ENCODE measurements around the gene LRRC41. TPM values are rescaled to one million over a fixed set of nuclear protein-coding genes. Genes with fewer than 3 reads are reported as not detected.
"Not testable (repeated sequence)": the region's sequence is repeated elsewhere in the genome, so short reads cannot be mapped to it uniquely, and the experiment has no call there.

LRRC41 gene
- total and polyA plus RNA-seq, 7 experiments from 2014 or later = 34.4 to 63.4 (median 40.4) TPM

DNA sequence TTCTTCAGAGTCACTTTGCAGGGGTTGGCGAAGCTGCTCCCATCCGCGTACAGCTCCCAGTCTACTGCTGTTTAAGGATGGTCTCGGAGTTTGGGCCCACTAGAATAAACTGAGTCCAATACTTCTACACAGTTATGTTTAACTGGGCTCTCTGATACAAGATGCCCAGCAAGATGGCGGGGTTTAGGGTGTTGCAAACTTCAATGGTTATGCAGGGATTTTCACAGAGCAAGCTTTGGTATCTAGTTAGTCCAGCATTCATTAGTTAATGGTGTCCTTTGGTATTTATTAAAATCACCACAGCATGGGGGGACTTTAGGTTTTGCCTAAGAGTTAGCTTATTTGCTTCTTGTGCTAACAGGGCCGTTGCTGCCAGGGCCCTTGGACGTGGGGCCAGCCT is 24.8 kb upstream of the LRRC41 start:
- DNase-seq; H3K36me3 Mint-ChIP-seq; ATAC-seq; H3K36me3 ChIP-seq (ENCODE audit: control insufficient read depth in 2 of 3, insufficient read depth in 3 of 3, low read length in 3 of 3); H3K4me3 Mint-ChIP-seq; H3K27me3 ChIP-seq (ENCODE audit: control insufficient read depth in 2 of 2, insufficient read depth in 2 of 2, low read length in 2 of 2); H3K27ac ChIP-seq (ENCODE audit: low read depth, low read length); H3K4me3 ChIP-seq (ENCODE audit: low read length); H3K4me1 Mint-ChIP-seq; intact Hi-C loops (cut with micrococcal nuclease); H3K27me3 Mint-ChIP-seq; H3K9me3 Mint-ChIP-seq; H3K9me3 ChIP-seq (ENCODE audit: control insufficient read depth in 2 of 3, low read length in 3 of 3); H3K27ac Mint-ChIP-seq; POLR2A ChIA-PET; H3K4me1 ChIP-seq (ENCODE audit: control insufficient read depth in 2 of 2, insufficient read depth in 2 of 2, low read length in 2 of 2): not testable (repeated sequence)
- CTCF ChIA-PET = interaction anchor here (1.5 kb wide), 1 partner anchor 20 kb away, joined by 5 read pairs; no protein-coding TSS in a partner anchor

DNA sequence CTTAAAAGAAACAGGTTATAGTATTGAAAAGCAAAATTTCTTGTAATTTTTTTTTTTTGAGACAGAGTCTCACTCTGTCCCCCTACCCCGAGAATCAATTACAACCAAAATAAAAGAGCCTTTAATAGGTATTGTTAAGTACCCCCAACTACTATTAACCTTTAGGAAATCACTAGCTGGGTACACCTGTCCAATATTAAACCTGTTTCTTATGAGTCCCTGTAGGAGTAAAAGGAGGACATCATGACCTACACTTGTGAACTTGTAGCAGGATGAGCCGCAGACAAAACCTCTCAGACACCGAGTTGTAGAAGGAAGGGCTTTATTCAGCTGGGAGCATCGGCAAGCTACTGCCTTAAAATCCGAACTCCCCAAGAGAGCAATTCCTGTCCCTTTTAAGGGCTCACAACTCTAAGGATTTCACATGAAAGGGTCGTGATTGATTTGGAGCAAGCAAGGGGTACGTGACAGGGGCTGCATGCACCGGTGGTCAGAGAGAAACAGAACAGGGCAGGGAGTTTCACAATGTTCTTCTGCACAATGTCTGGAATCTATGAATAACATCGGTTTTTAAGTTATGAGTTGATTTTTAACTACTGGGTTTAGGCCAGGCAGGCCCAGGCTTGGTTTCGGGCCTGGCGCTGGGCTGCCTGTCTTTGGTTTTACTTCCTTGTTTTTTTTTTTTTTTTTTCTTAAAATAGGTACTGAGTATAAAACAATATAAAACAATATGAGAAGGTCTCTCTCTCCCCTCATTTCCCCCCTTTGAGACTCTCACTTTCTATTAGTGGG is 22.1 kb upstream of the LRRC41 start:
- intact Hi-C loops (cut with micrococcal nuclease); H3K27me3 Mint-ChIP-seq; H3K27ac Mint-ChIP-seq; DNase-seq; H3K9me3 Mint-ChIP-seq; H3K36me3 Mint-ChIP-seq; H3K4me1 Mint-ChIP-seq; H3K27me3 ChIP-seq (ENCODE audit: control insufficient read depth in 2 of 2, insufficient read depth in 2 of 2, low read length in 2 of 2); H3K4me3 ChIP-seq (ENCODE audit: low read length); ATAC-seq; H3K4me1 ChIP-seq (ENCODE audit: control insufficient read depth in 2 of 2, insufficient read depth in 2 of 2, low read length in 2 of 2); POLR2A ChIA-PET; H3K9me3 ChIP-seq (ENCODE audit: control insufficient read depth in 2 of 3, low read length in 3 of 3); H3K4me3 Mint-ChIP-seq; H3K36me3 ChIP-seq (ENCODE audit: control insufficient read depth in 2 of 3, insufficient read depth in 3 of 3, low read length in 3 of 3); CTCF ChIA-PET; H3K27ac ChIP-seq (ENCODE audit: low read depth, low read length): not testable (repeated sequence)

DNA sequence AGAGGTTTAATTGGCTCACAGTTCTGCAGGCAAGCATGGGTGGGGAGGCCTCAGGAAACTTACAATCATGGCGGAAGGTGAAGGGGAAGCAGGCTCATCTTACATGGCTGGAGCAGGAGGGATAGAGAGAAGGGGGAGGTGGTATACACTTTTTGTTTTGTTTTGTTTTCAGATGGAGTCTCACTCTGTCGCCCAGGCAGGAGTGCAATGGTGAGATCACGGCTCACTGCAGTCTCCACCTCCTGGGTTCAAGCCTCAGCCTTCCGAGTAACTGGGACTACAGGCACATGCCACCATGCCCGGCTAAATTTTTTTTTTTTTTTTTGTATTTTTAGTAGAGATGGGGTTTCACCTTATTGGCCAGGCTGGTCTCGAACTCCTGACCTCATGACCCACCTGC is 18.8 kb upstream of the LRRC41 start:
- CTCF ChIA-PET; H3K27me3 Mint-ChIP-seq; H3K27me3 ChIP-seq (ENCODE audit: control insufficient read depth in 2 of 2, insufficient read depth in 2 of 2, low read length in 2 of 2); H3K27ac ChIP-seq (ENCODE audit: low read depth, low read length); H3K4me3 ChIP-seq (ENCODE audit: low read length); H3K36me3 Mint-ChIP-seq; H3K9me3 ChIP-seq (ENCODE audit: control insufficient read depth in 2 of 3, low read length in 3 of 3); DNase-seq; H3K4me3 Mint-ChIP-seq; intact Hi-C loops (cut with micrococcal nuclease); H3K4me1 ChIP-seq (ENCODE audit: control insufficient read depth in 2 of 2, insufficient read depth in 2 of 2, low read length in 2 of 2); H3K36me3 ChIP-seq (ENCODE audit: control insufficient read depth in 2 of 3, insufficient read depth in 3 of 3, low read length in 3 of 3); H3K27ac Mint-ChIP-seq; H3K9me3 Mint-ChIP-seq; H3K4me1 Mint-ChIP-seq; ATAC-seq; POLR2A ChIA-PET: not testable (repeated sequence)

DNA sequence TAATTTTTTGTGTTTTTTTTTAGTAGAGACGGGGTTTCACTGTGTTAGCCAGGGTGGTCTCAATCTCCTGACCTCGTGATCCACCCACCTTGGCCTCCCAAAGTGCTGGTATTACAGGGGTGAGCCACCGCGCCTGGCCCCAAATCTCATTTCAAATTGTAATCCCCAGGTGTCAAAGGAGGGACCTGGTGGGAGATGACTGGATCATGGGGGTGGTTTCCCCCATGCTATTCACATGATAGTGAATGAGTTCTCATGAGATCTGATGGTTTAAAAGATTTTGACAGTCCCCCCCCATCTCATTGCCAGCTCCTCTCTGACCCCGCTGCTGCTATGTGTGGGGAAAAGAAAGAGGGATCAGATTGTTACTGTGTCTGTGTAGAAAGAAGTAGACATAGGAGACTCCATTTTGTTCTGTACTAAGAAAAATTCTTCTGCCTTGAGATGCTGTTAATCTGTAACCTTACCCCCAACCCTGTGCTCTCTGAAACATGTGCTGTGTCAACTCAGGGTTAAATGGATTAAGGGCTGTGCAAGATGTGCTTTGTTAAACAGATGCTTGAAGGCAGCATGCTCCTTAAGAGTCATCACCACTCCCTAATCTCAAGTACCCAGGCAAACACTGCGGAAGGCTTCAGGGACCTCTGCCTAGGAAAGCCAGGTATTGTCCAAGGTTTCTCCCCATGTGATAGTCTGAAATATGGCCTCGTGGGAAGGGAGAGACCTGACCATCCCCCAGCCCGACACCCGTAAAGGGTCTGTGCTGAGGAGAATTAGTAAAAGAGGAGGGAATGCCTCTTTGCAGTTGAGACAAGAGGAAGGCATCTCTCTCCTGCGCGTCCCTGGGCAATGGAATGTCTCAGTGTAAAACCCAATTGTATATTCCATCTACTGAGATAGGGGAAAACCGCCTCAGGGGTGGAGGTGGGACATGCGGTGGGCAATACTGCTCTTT is 16.8 kb upstream of the LRRC41 start:
- not testable (repeated sequence) for ATAC-seq

DNA sequence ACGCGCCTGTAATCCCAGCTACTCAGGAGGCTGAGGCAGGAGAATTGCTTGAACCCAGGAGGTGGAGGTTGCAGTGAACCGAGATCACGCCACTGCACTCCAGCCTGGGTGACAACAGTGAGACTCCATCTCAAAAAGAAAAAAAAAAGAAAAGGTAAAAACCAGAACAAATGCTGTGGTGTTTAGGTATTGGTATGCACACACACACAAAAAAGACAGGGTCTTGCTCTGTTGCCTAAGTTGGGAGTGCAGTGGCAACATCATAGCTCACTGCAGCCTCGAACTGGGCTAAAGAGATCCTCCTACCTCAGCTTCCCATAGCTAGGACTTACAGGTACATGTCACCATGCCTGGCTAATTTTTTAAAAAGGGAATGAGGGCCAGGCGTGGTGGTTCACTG is 15.9 kb upstream of the LRRC41 start:
- H3K4me3 ChIP-seq (ENCODE audit: low read length); DNase-seq; POLR2A ChIA-PET; H3K27me3 Mint-ChIP-seq; intact Hi-C loops (cut with micrococcal nuclease); H3K27ac Mint-ChIP-seq; ATAC-seq; H3K27ac ChIP-seq (ENCODE audit: low read depth, low read length); H3K27me3 ChIP-seq (ENCODE audit: control insufficient read depth in 2 of 2, insufficient read depth in 2 of 2, low read length in 2 of 2); H3K4me1 ChIP-seq (ENCODE audit: control insufficient read depth in 2 of 2, insufficient read depth in 2 of 2, low read length in 2 of 2); H3K4me1 Mint-ChIP-seq; CTCF ChIA-PET; H3K9me3 ChIP-seq (ENCODE audit: control insufficient read depth in 2 of 3, low read length in 3 of 3); H3K9me3 Mint-ChIP-seq; H3K4me3 Mint-ChIP-seq: not testable (repeated sequence)
- H3K36me3 ChIP-seq (ENCODE audit: control insufficient read depth in 2 of 3, insufficient read depth in 3 of 3, low read length in 3 of 3) = peaks cover 0 to 22% (median 9%) of the 10 kb centered on the region in 3 experiments
- H3K36me3 Mint-ChIP-seq = peaks cover 0 to 13% (median 9%) of the 10 kb centered on the region in 5 donors

More for the DNA sequence above, 16.8 kb upstream of the LRRC41 start:
- H3K4me3 ChIP-seq (ENCODE audit: low read length); POLR2A ChIA-PET; H3K9me3 ChIP-seq (ENCODE audit: control insufficient read depth in 2 of 3, low read length in 3 of 3); intact Hi-C loops (cut with micrococcal nuclease); H3K4me1 Mint-ChIP-seq; CTCF ChIA-PET; H3K27me3 Mint-ChIP-seq; DNase-seq; H3K9me3 Mint-ChIP-seq; H3K4me1 ChIP-seq (ENCODE audit: control insufficient read depth in 2 of 2, insufficient read depth in 2 of 2, low read length in 2 of 2); H3K36me3 Mint-ChIP-seq; H3K27ac ChIP-seq (ENCODE audit: low read depth, low read length); H3K27me3 ChIP-seq (ENCODE audit: control insufficient read depth in 2 of 2, insufficient read depth in 2 of 2, low read length in 2 of 2); H3K4me3 Mint-ChIP-seq: not testable (repeated sequence)
- H3K36me3 ChIP-seq (ENCODE audit: control insufficient read depth in 2 of 3, insufficient read depth in 3 of 3, low read length in 3 of 3) = peaks cover 0 to 16% (median 5%) of the 10 kb centered on the region in 3 experiments
- H3K27ac Mint-ChIP-seq = peak overlapping the region in 1 of 9 donors; percentile 36

DNA sequence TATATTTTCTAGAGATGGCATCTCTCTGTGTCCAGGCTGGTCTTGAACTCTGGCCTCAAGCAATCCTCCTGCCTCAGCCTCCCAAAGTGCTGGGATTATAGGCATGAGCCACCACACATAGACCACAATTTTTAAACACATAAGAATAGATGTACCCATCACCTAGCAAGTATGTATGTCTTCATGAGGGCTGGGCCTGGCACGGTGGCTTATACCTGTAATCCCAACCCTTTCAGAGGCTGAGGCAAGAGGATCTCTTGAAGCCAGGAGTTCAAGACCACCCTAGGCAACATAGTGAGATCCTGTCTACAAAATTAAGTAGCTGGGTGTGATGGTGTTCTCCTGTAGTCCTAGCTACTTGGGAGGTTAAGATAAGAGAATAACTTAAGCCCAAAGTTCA is 13.9 kb upstream of the LRRC41 start:
- ATAC-seq (no peak), DNase-seq (no peak)
- Mint-ChIP-seq H3K27ac (no peak overlapping the region), H3K4me1 (no peaks in the 10 kb centered on the region), H3K4me3 (no peak overlapping the region), H3K9me3 (no peaks in the 10 kb centered on the region), H3K27me3 (no peaks in the 10 kb centered on the region), H3K36me3 (peaks cover 0 to 20% (median 18%) of the 10 kb centered on the region in 5 donors)
- CTCF ChIA-PET = no interaction called here
- H3K27me3 ChIP-seq (ENCODE audit: control insufficient read depth in 2 of 2, insufficient read depth in 2 of 2, low read length in 2 of 2) = no peaks in the 10 kb centered on the region
- no peak overlapping the region for H3K4me3 ChIP-seq (ENCODE audit: low read length)
- POLR2A ChIA-PET = interaction anchor here (0.5 kb wide), 1 partner anchor 364 kb away, joined by 3 read pairs; no protein-coding TSS in a partner anchor
- no peaks in the 10 kb centered on the region for H3K4me1 ChIP-seq (ENCODE audit: control insufficient read depth in 2 of 2, insufficient read depth in 2 of 2, low read length in 2 of 2)
- no peaks in the 10 kb centered on the region for H3K9me3 ChIP-seq (ENCODE audit: control insufficient read depth in 2 of 3, low read length in 3 of 3)
- peaks cover 0 to 38% (median 10%) of the 10 kb centered on the region in 3 experiments for H3K36me3 ChIP-seq (ENCODE audit: control insufficient read depth in 2 of 3, insufficient read depth in 3 of 3, low read length in 3 of 3)
- intact Hi-C loops (cut with micrococcal nuclease) = no loop called here
- no peak overlapping the region for H3K27ac ChIP-seq (ENCODE audit: low read depth, low read length)
